K562 (cell line): ENCODE data around the gene ALDOC.

ENCODE experiments used
- CREBBP ChIP-seq: IDR thresholded peaks from one replicate; pipeline ENCODE4 v1.6.1; 2012; ENCODE audit warnings: low read depth, mild to moderate bottlenecking, control low read depth, inconsistent platforms, low read length
- HLTF ChIP-seq: fragments of 450-650 bp; IDR thresholded peaks from 2 replicates; pipeline ENCODE4 v1.6.1; 2016
- ILF3 ChIP-seq: fragments of 450-650 bp; IDR thresholded peaks from 2 replicates; pipeline ENCODE4 v1.6.1; 2018; ENCODE audit warnings: antibody characterized with exemption, mild to moderate bottlenecking, moderate library complexity, borderline replicate concordance
- USF2 ChIP-seq: sonication (generic); formaldehyde crosslinking; IDR thresholded peaks from 2 replicates; pipeline ENCODE4 v1.5.0; 2020; ENCODE audit warnings: missing genetic modification reagents

- TF ChIP-seq ILF3 (no peak), HLTF (no peak), USF2 (no peak), CREBBP (no peak)
These were observed 22.9 kb upstream of the ALDOC start for GRCh38 chr17:28599311-28600184.
